GM12878 (cell line): ENCODE measurements around the gene ITGBL1. TPM values are rescaled to one million over a fixed set of nuclear protein-coding genes. Genes with fewer than 3 reads are reported as not detected.

Experiments
- ATAC-seq: fragments of 200-7000 bp; cut with Tn5 transposase; 3 replicates; pipeline ENCODE4 v1.9.1; 2020; ENCODE audit warnings: mild to moderate bottlenecking, moderate library complexity
- BruUV-seq: library from RNA; stranded (reverse); fragments of 400-500 nt; replicated peaks from 2 replicates; lab custom pipeline; 2021; lab: Mats Ljungman, UMichigan
- CTCF ChIA-PET: fragments of 300-600 bp; sonication (Branson Sonifier 250); formaldehyde crosslinking; extraction: SDS; loops from one replicate; lab custom pipeline; 2021; ENCODE audit warnings: inconsistent platforms; lab: Yijun Ruan, JAX
- POLR2A ChIA-PET: fragments of 350-600 bp; formaldehyde crosslinking; extraction: SDS; loops from one replicate; lab custom pipeline; 2021; ENCODE audit warnings: inconsistent platforms; lab: Charles Lee
- RAD21 ChIA-PET: fragments of 300-600 bp; sonication (Branson Sonifier 250); formaldehyde crosslinking; loops from one replicate; lab custom pipeline; 2023; ENCODE audit warnings: antibody characterized with exemption; ENCODE audit not compliant: unreplicated experiment; lab: Charles Lee
- SMC1A ChIA-PET: fragments of 300-600 bp; sonication (Branson Sonifier 250); formaldehyde crosslinking; loops from one replicate; lab custom pipeline; 2023; ENCODE audit not compliant: unreplicated experiment, uncharacterized antibody; lab: Charles Lee
- DNase-seq: peaks from one replicate; pipeline ENCODE4 v3.0.0-alpha.2; 2011; ENCODE audit warnings: low read depth, low spot score
- FAIRE-seq: peaks from 3 replicates; lab custom pipeline; 2011; peaks lifted over from hg19 to GRCh38; lab: Jason Lieb, UNC
- H2AFZ ChIP-seq: 2 replicates; pipeline ENCODE4 v1.6.0; 2011; ENCODE audit warnings: low read depth, low read length, control low read depth; ENCODE audit not compliant: control insufficient read depth
- H3K27ac ChIP-seq: 2 replicates; pipeline ENCODE4 v1.5.1; 2011; ENCODE audit warnings: control low read depth; ENCODE audit not compliant: control insufficient read depth, insufficient read depth
- H3K27me3 ChIP-seq, 2 experiments: replicated peaks in 1 of 2; 2 replicates each; pipeline versions ENCODE4 v1.6.0 to v1.6.1; 2011; ENCODE audit warnings: low read length in 1 of 2; ENCODE audit not compliant: control insufficient read depth in 2 of 2, insufficient read depth in 2 of 2
- H3K36me3 ChIP-seq, 2 experiments: 2 replicates each; pipeline ENCODE4 v1.5.1; 2011; ENCODE audit warnings: low read length in 1 of 2; ENCODE audit not compliant: control insufficient read depth in 2 of 2, insufficient read depth in 2 of 2
- H3K4me1 ChIP-seq: 2 replicates; pipeline ENCODE4 v1.6.1; 2011; ENCODE audit warnings: mild to moderate bottlenecking, low read length, moderate library complexity, mixed read lengths; ENCODE audit not compliant: control insufficient read depth, insufficient read depth
- H3K4me2 ChIP-seq: 2 replicates; pipeline ENCODE4 v1.6.0; 2011; ENCODE audit warnings: control low read depth; ENCODE audit not compliant: control insufficient read depth, insufficient read depth
- H3K4me3 ChIP-seq: fragments of 200-600 bp; sonication (generic); 2 replicates; pipeline ENCODE4 v1.5.1; 2016
- H3K79me2 ChIP-seq: 2 replicates; pipeline ENCODE4 v1.6.0; 2011; ENCODE audit warnings: low read length; ENCODE audit not compliant: control insufficient read depth, insufficient read depth
- H3K9ac ChIP-seq: 2 replicates; pipeline ENCODE4 v1.8.0; 2011; ENCODE audit warnings: low read length, control low read depth, mixed read lengths; ENCODE audit not compliant: control insufficient read depth, insufficient read depth
- H3K9me3 ChIP-seq: replicated peaks from 3 replicates; pipeline ENCODE4 v1.5.1; 2011; ENCODE audit warnings: mild to moderate bottlenecking, low read length; ENCODE audit not compliant: control insufficient read depth, insufficient read depth
- H4K20me1 ChIP-seq: 2 replicates; pipeline ENCODE4 v1.6.0; 2011; ENCODE audit not compliant: control insufficient read depth, insufficient read depth
- ATF7 ChIP-seq: fragments of 450-650 bp; IDR thresholded peaks from 2 replicates; pipeline ENCODE4 v1.6.1; 2016; ENCODE audit warnings: low read depth, mild to moderate bottlenecking
- BRCA1 ChIP-seq: IDR thresholded peaks from 2 replicates; pipeline ENCODE4 v1.6.1; 2011; ENCODE audit warnings: low read depth, low read length, improper control_type of control experiment
- CHD4 ChIP-seq: fragments of 200-600 bp; sonication (generic); IDR thresholded peaks from 2 replicates; pipeline ENCODE4 v1.6.1; 2016; ENCODE audit warnings: mild to moderate bottlenecking
- FOXM1 ChIP-seq: IDR thresholded peaks from 2 replicates; pipeline ENCODE4 v1.6.1; 2012; ENCODE audit warnings: low read depth, mild to moderate bottlenecking, inconsistent platforms, low read length, moderate library complexity
- IKZF1 ChIP-seq: fragments of 450-650 bp; conservative IDR thresholded peaks from 2 replicates; pipeline ENCODE4 v1.6.1; 2017; ENCODE audit warnings: antibody characterized with exemption, mild to moderate bottlenecking
- JUND ChIP-seq: IDR thresholded peaks from 2 replicates; pipeline ENCODE4 v1.6.1; 2012; ENCODE audit warnings: low read depth, mild to moderate bottlenecking, low read length, improper control_type of control experiment, moderate library complexity
- MEF2B ChIP-seq: fragments of 450-650 bp; IDR thresholded peaks from 2 replicates; pipeline ENCODE4 v1.6.1; 2018; ENCODE audit warnings: mild to moderate bottlenecking, moderate library complexity; ENCODE audit not compliant: partially characterized antibody, poor library complexity, severe bottlenecking
- NBN ChIP-seq: fragments of 450-650 bp; IDR thresholded peaks from 2 replicates; pipeline ENCODE4 v1.6.1; 2016
- NFXL1 ChIP-seq: fragments of 450-650 bp; IDR thresholded peaks from 2 replicates; pipeline ENCODE4 v1.6.1; 2017; ENCODE audit warnings: antibody characterized with exemption, mild to moderate bottlenecking, borderline replicate concordance
- NR2F1 ChIP-seq: fragments of 450-650 bp; conservative IDR thresholded peaks from 2 replicates; pipeline ENCODE4 v1.6.1; 2017; ENCODE audit warnings: mild to moderate bottlenecking
- POLR2A ChIP-seq: IDR thresholded peaks from 2 replicates; pipeline ENCODE4 v1.6.1; 2011; ENCODE audit warnings: low read depth, mild to moderate bottlenecking, low read length
- RELA ChIP-seq: fragments of 450-650 bp; IDR thresholded peaks from 2 replicates; pipeline ENCODE4 v1.8.0; 2014; ENCODE audit warnings: borderline replicate concordance; ENCODE audit not compliant: partially characterized antibody
- SRF ChIP-seq, 2 experiments: IDR thresholded peaks; 2 replicates each; pipeline ENCODE4 v1.6.1; 2011; ENCODE audit warnings: low read depth in 2 of 2, low read length in 2 of 2, mild to moderate bottlenecking in 1 of 2, moderate library complexity in 1 of 2
- SUPT20H ChIP-seq: IDR thresholded peaks from 2 replicates; pipeline ENCODE4 v1.6.1; 2011; ENCODE audit warnings: low read depth, mild to moderate bottlenecking, low read length, moderate library complexity, borderline replicate concordance; ENCODE audit not compliant: control insufficient read depth
- TAF1 ChIP-seq: IDR thresholded peaks from 2 replicates; pipeline ENCODE4 v1.6.1; 2011; ENCODE audit warnings: mild to moderate bottlenecking, low read depth, low read length, borderline replicate concordance
- WGBS: methylation state at CpG from one replicate; pipeline ENCODE4 v1.1.6; 2016; ENCODE audit warnings: low lambda C conversion rate; ENCODE audit not compliant: insufficient replicate concordance, insufficient coverage; ENCODE audit errors: missing lambda C conversion rate; 5-methylcytosine and 5-hydroxymethylcytosine counted together
- in situ Hi-C: fragments of 300-500 bp; cut with MboI; formaldehyde crosslinking; loops from 9 replicates; pipeline ENCODE4 v1.14.3; 2018; ENCODE audit warnings: mixed read lengths
- intact Hi-C: fragments of 100-400 bp; cut with micrococcal nuclease; formaldehyde crosslinking; loops from one replicate; pipeline ENCODE4 v1.14.2; 2022; ENCODE audit not compliant: unreplicated experiment
- polyA plus RNA-seq, 11 experiments: library from polyadenylated mRNA; depleted of rRNA in 4 of 11; unstranded in 6 of 11; stranded (reverse) in 5 of 11; fragments of >200 nt; fragmentation: Nextera tagmentation in 4 of 11; fragmentation: Illumina TruSeq in 1 of 11; extraction: Ambion mirVana in 4 of 11; extraction: Trizol in 1 of 11; gene quantifications; 1 replicate in 1 of 11; 2 replicates in 10 of 11; pipeline versions ENCODE4 v1.2.1 to v1.2.3, GENCODE V29; 2011 to 2016; ENCODE audit warnings: inconsistent platforms in 2 of 11, missing spikeins in 2 of 11, low read depth in 1 of 11
- total RNA-seq, 4 experiments: library from RNA; depleted of rRNA in 3 of 4; stranded (reverse); fragments of >200 nt in 3 of 4; fragmentation: Illumina TruSeq in 1 of 4; extraction: Trizol in 1 of 4; gene quantifications; 2 replicates each; pipeline versions ENCODE4 v1.2.1 to v1.2.3, GENCODE V29; 2013 to 2021
- TF ChIP-seq, protein P1 (sequence below): IDR thresholded peaks from 2 replicates; pipeline ENCODE4 v1.6.1; 2011; ENCODE audit warnings: low read depth, low read length, improper control_type of control experiment, borderline replicate concordance
- TF ChIP-seq, protein P2 (sequence below): fragments of 450-650 bp; IDR thresholded peaks from 2 replicates; pipeline ENCODE4 v1.6.1; 2018; ENCODE audit warnings: borderline replicate concordance, mild to moderate bottlenecking; ENCODE audit not compliant: partially characterized antibody

ITGBL1 gene
- total and polyA plus RNA-seq, 10 of the 15 experiments (the other 5 are each of a cell fraction or from before 2014, with no cell fraction given), result 0.17 to 2.8 (median 0.28) TPM; not detected in 3

DNA sequence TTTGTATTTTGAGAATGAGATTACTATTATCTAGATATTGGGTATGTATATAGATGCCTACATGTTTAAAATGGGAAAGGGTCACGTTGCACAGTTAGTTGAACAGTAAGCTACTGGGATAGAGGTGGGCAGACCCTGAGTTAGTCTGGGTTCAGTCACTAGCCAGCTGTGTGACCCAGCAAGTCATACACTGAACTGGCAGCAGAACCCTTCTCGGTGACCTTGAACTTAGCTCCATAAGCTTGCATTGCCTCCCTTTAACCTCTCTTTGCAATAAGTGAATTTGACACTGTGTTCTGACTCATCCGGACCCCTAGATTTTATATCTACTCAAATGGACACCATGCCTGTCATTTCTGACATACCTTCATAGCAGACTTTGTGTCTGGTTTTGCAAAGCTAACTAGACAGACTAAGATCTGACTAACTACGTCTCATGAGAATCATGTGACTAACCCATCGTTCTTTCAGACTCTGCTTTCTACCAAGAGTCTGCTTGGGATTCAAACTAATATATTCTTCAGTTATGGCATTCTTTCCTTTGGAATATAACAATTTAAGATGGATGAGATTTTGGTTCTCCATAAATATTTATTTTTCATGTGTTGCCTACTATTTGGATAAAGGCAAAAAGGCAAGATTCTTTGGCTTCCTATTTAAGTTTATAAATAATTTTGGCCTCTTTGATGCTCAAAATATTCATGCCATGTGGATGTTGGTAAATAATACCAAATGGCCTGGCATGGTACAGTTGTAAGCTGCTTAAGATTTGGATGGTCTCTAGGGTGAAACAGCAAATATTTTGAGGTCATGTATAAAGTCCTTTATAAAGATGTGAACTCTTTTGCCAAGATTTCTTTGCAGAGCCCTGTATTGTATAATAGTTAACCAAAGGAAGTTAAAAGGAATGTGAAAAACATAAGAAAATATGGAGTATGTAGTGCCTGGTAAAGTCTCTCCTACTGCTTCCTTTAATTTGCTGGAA lies 159.3 kb downstream of the ITGBL1 start:
- CTCF ChIA-PET, result no interaction called here
- WGBS, result 30% methylated on average over 5 of the region's 5 CpGs
- RAD21 ChIA-PET, result no interaction called here
- no peaks in the 10 kb centered on the region for H3K79me2 ChIP-seq
- BruUV-seq, result no TSS peak
- no peak overlapping the region for H3K27ac ChIP-seq
- H3K4me3 ChIP-seq, result no peak overlapping the region
- POLR2A ChIA-PET, result no interaction called here
- in situ Hi-C loops (no loop called here), intact Hi-C loops (no loop called here)
- DNase-seq (no peak), ATAC-seq (no peak)
- H2AFZ ChIP-seq, result no peak overlapping the region
- no peak overlapping the region for H3K9ac ChIP-seq
- no peaks in the 10 kb centered on the region for H3K4me1 ChIP-seq
- no peak for TF ChIP-seq SRF (IDR thresholded peaks at IDR 0.05; ENCODE audit: low read depth in 2 of 2, low read length in 2 of 2)
- no peak for TF ChIP-seq SUPT20H
- TF ChIP-seq CHD4, result no peak
- TF ChIP-seq IKZF1, result no peak
- no peak for TF ChIP-seq TAF1
- TF ChIP-seq JUND, result no peak
- TF ChIP-seq RELA, result no peak
- TF ChIP-seq, protein P1, sequence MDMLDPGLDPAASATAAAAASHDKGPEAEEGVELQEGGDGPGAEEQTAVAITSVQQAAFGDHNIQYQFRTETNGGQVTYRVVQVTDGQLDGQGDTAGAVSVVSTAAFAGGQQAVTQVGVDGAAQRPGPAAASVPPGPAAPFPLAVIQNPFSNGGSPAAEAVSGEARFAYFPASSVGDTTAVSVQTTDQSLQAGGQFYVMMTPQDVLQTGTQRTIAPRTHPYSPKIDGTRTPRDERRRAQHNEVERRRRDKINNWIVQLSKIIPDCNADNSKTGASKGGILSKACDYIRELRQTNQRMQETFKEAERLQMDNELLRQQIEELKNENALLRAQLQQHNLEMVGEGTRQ, result no peak
- TF ChIP-seq POLR2A, result no peak
- TF ChIP-seq NR2F1, result no peak
- TF ChIP-seq FOXM1, result no peak
- TF ChIP-seq ATF7, result no peak
- TF ChIP-seq BRCA1, result no peak
- no peak for TF ChIP-seq NFXL1
- TF ChIP-seq, protein P2, sequence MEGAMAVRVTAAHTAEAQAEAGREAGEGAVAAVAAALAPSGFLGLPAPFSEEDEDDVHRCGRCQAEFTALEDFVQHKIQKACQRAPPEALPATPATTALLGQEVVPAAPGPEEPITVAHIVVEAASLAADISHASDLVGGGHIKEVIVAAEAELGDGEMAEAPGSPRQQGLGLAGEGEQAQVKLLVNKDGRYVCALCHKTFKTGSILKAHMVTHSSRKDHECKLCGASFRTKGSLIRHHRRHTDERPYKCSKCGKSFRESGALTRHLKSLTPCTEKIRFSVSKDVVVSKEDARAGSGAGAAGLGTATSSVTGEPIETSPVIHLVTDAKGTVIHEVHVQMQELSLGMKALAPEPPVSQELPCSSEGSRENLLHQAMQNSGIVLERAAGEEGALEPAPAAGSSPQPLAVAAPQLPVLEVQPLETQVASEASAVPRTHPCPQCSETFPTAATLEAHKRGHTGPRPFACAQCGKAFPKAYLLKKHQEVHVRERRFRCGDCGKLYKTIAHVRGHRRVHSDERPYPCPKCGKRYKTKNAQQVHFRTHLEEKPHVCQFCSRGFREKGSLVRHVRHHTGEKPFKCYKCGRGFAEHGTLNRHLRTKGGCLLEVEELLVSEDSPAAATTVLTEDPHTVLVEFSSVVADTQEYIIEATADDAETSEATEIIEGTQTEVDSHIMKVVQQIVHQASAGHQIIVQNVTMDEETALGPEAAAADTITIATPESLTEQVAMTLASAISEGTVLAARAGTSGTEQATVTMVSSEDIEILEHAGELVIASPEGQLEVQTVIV, result no peak
- no peak for TF ChIP-seq NBN
- TF ChIP-seq MEF2B, result no peak
- TF ChIP-seq, all 136 proteins: peak for 0
- Histone ChIP-seq H3K9me3 (no peaks in the 10 kb centered on the region), H3K27me3 (no peaks in the 10 kb centered on the region; a peak in 1 of 4 replicates), H3K4me2 (no peak overlapping the region), H3K36me3 (no peaks in the 10 kb centered on the region), H4K20me1 (no peaks in the 10 kb centered on the region)
- no peak for FAIRE-seq
- SMC1A ChIA-PET, result interaction anchor here (0.5 to 1.0 kb wide), 2 partner anchors 20 to 247 kb away, joined by 3 read pairs; no protein-coding TSS in a partner anchor
